ENCODE measurements around the gene PRRG4. TPM values are rescaled to one million over a fixed set of nuclear protein-coding genes. Genes with fewer than 3 reads are reported as not detected.

PRRG4 gene
- total and polyA plus RNA-seq, 2 experiments from 2014 or later, result 3.0 to 12.1 TPM

DNA sequence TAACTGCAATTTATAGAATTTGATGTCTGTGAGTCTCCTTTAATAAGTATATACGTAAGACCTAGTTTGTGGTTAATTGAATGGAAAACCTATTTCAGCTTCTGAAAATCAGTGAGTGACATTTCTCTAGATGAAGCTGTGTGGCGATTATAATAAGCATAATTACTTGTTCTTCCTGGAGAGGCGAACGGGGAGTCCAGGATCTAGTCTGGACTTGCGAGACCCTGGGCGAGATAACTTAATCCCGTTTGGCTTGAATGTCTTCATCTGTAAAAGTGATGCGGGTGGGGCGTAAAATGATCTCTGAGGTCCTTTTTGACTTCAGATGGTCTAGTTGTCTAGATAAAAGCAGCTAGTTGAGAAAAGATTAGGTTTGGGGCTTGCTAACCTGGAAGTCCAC lies 1.1 kb downstream of the PRRG4 start:
- no peaks in the 10 kb centered on the region for H3K4me1 ChIP-seq (ENCODE audit: insufficient read depth)
- WGBS (ENCODE audit: low lambda C conversion rate, missing lambda C conversion rate), result 47% methylated on average over 9 of the region's 9 CpGs
- no peaks in the 10 kb centered on the region for H3K9me3 ChIP-seq (ENCODE audit: low read depth)
- no peaks in the 10 kb centered on the region for H3K27me3 ChIP-seq
- DNase-seq (ENCODE audit: low spot score), result no peak
- H2AFZ ChIP-seq, result no peak overlapping the region
- H3K79me2 ChIP-seq, result no peaks in the 10 kb centered on the region
- H3K4me2 ChIP-seq, result peak overlapping the region; percentile 91
- H3K9me2 ChIP-seq (replicated peaks; ENCODE audit: insufficient read depth), result no peaks in the 10 kb centered on the region
- H3K4me3 ChIP-seq, result peak overlapping the region; percentile 71
- no peaks in the 10 kb centered on the region for H4K20me1 ChIP-seq (ENCODE audit: insufficient read depth, poor library complexity, severe bottlenecking)
- H3K27ac ChIP-seq, result no peak overlapping the region
- TF ChIP-seq EZH2phosphoT487 (IDR thresholded peaks at IDR 0.05; ENCODE audit: low read depth, severe bottlenecking, unreplicated experiment), result no peak
- TF ChIP-seq, protein P1, sequence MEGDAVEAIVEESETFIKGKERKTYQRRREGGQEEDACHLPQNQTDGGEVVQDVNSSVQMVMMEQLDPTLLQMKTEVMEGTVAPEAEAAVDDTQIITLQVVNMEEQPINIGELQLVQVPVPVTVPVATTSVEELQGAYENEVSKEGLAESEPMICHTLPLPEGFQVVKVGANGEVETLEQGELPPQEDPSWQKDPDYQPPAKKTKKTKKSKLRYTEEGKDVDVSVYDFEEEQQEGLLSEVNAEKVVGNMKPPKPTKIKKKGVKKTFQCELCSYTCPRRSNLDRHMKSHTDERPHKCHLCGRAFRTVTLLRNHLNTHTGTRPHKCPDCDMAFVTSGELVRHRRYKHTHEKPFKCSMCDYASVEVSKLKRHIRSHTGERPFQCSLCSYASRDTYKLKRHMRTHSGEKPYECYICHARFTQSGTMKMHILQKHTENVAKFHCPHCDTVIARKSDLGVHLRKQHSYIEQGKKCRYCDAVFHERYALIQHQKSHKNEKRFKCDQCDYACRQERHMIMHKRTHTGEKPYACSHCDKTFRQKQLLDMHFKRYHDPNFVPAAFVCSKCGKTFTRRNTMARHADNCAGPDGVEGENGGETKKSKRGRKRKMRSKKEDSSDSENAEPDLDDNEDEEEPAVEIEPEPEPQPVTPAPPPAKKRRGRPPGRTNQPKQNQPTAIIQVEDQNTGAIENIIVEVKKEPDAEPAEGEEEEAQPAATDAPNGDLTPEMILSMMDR (IDR thresholded peaks at IDR 0.05; ENCODE audit: poor library complexity), result no peak
- no peak for TF ChIP-seq EZH2 (IDR thresholded peaks at IDR 0.05; ENCODE audit: borderline replicate concordance)
- no peaks in the 10 kb centered on the region for H3K36me3 ChIP-seq (replicated peaks; ENCODE audit: insufficient read depth, low read depth)

GRCh38 chr11:32831221-32831620 lies 1.5 kb downstream of the PRRG4 start:
- DNase-seq (ENCODE audit: low spot score), result no peak
- H3K79me2 ChIP-seq, result no peaks in the 10 kb centered on the region

DNA sequence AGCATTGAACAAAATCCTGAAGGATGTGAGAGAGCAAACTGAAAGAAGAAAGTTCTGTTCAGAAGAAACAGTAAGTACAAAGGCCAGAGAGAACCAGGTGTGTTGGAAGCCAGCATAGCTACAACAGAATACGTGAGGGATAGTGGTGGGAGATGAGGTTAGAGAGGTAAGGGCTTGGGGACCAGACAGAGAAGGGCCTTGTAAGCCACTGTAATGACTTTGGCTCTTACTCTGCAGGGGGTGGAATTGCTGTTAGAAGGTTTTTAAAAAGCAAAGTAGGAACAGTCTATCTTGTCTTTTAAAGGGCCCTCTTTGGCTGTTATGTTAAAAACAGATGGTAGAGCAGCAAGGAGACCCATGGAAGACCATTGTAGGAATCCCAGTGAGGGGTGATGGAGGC lies 4.2 kb downstream of the PRRG4 start:
- H3K4me1 ChIP-seq (ENCODE audit: insufficient read depth), result no peaks in the 10 kb centered on the region
- no peak overlapping the region for H2AFZ ChIP-seq
- no peak overlapping the region for H3K4me3 ChIP-seq
- no peak overlapping the region for H3K4me2 ChIP-seq
- no peaks in the 10 kb centered on the region for H3K27me3 ChIP-seq
- H3K27ac ChIP-seq, result no peak overlapping the region
- 83% methylated on average over 1 of the region's 1 CpG for WGBS (ENCODE audit: low lambda C conversion rate, missing lambda C conversion rate)
- TF ChIP-seq, protein P1 (IDR thresholded peaks at IDR 0.05; ENCODE audit: poor library complexity), result no peak
- no peak for TF ChIP-seq EZH2phosphoT487 (IDR thresholded peaks at IDR 0.05; ENCODE audit: low read depth, severe bottlenecking, unreplicated experiment)
- no peak for TF ChIP-seq EZH2 (IDR thresholded peaks at IDR 0.05; ENCODE audit: borderline replicate concordance)
- no peaks in the 10 kb centered on the region for H3K36me3 ChIP-seq (replicated peaks; ENCODE audit: insufficient read depth, low read depth)
- no peaks in the 10 kb centered on the region for H4K20me1 ChIP-seq (ENCODE audit: insufficient read depth, poor library complexity, severe bottlenecking)
- DNase-seq (ENCODE audit: low spot score), result no peak
- no peaks in the 10 kb centered on the region for H3K9me2 ChIP-seq (replicated peaks; ENCODE audit: insufficient read depth)
- H3K9me3 ChIP-seq (ENCODE audit: low read depth), result no peaks in the 10 kb centered on the region
- no peaks in the 10 kb centered on the region for H3K79me2 ChIP-seq

More at GRCh38 chr11:32831221-32831620, 1.5 kb downstream of the PRRG4 start:
- Histone ChIP-seq H3K4me3 (no peak overlapping the region), H3K4me2 (peak overlapping the region; percentile 91), H4K20me1 (ENCODE audit: insufficient read depth, poor library complexity, severe bottlenecking) (no peaks in the 10 kb centered on the region), H3K4me1 (ENCODE audit: insufficient read depth) (no peaks in the 10 kb centered on the region), H3K9me3 (ENCODE audit: low read depth) (no peaks in the 10 kb centered on the region), H2AFZ (no peak overlapping the region), H3K27ac (no peak overlapping the region), H3K27me3 (no peaks in the 10 kb centered on the region), H3K9me2 (replicated peaks; ENCODE audit: insufficient read depth) (no peaks in the 10 kb centered on the region), H3K36me3 (replicated peaks; ENCODE audit: insufficient read depth, low read depth) (no peaks in the 10 kb centered on the region)
- WGBS (ENCODE audit: low lambda C conversion rate, missing lambda C conversion rate), result 65% methylated on average over 3 of the region's 3 CpGs
- TF ChIP-seq, protein P1 (IDR thresholded peaks at IDR 0.05; ENCODE audit: poor library complexity), result no peak
- no peak for TF ChIP-seq EZH2phosphoT487 (IDR thresholded peaks at IDR 0.05; ENCODE audit: low read depth, severe bottlenecking, unreplicated experiment)
- no peak for TF ChIP-seq EZH2 (IDR thresholded peaks at IDR 0.05; ENCODE audit: borderline replicate concordance)

GRCh38 chr11:32836946-32837345 lies 7.2 kb downstream of the PRRG4 start:
- TF ChIP-seq EZH2phosphoT487 (IDR thresholded peaks at IDR 0.05; ENCODE audit: low read depth, severe bottlenecking, unreplicated experiment) (no peak), EZH2 (IDR thresholded peaks at IDR 0.05; ENCODE audit: borderline replicate concordance) (no peak)
- TF ChIP-seq, protein P1 (IDR thresholded peaks at IDR 0.05; ENCODE audit: poor library complexity), result no peak
- H3K36me3 ChIP-seq (replicated peaks; ENCODE audit: insufficient read depth, low read depth), result no peaks in the 10 kb centered on the region
- H3K4me3 ChIP-seq, result no peak overlapping the region
- H3K9me2 ChIP-seq (replicated peaks; ENCODE audit: insufficient read depth), result no peaks in the 10 kb centered on the region
- H2AFZ ChIP-seq, result no peak overlapping the region
- DNase-seq (ENCODE audit: low spot score), result no peak
- no peaks in the 10 kb centered on the region for H4K20me1 ChIP-seq (ENCODE audit: insufficient read depth, poor library complexity, severe bottlenecking)
- H3K4me2 ChIP-seq, result no peak overlapping the region
- no peaks in the 10 kb centered on the region for H3K9me3 ChIP-seq (ENCODE audit: low read depth)
- 83% methylated on average over 2 of the region's 2 CpGs for WGBS (ENCODE audit: low lambda C conversion rate, missing lambda C conversion rate)
- no peaks in the 10 kb centered on the region for H3K4me1 ChIP-seq (ENCODE audit: insufficient read depth)
- no peaks in the 10 kb centered on the region for H3K27me3 ChIP-seq
- H3K27ac ChIP-seq, result no peak overlapping the region
- no peaks in the 10 kb centered on the region for H3K79me2 ChIP-seq

Measured in hepatocyte (in vitro differentiated cells).